ENCODE results near the gene TNFSF11.

GRCh38 chr13:42543215-42543797, 30.6 kb upstream of the TNFSF11 start:
- TF ChIP-seq EZH2 (IDR thresholded peaks at IDR 0.05; ENCODE audit: borderline replicate concordance, low read length), result no peak
- TF ChIP-seq CTCF (IDR thresholded peaks at IDR 0.05; ENCODE audit: low read length), result no peak

Measured in OCI-LY1 (cell line).